Heart left ventricle (tissue), 16 donors: ENCODE measurements around the gene STXBP6. TPM values are rescaled to one million over a fixed set of nuclear protein-coding genes. Genes with fewer than 3 reads are reported as not detected.

Experiments
- ATAC-seq, 4 donors: fragments of 200-7000 bp; cut with Tn5 transposase; one replicate each; pipeline ENCODE4 v1.9.1; 2020 to 2022; ENCODE audit warnings: moderate library complexity in 4 of 4, mild to moderate bottlenecking in 3 of 4, moderate number of reproducible peaks in 1 of 4
- DNase-seq, 5 donors: peaks; one replicate each; pipeline ENCODE4 v3.0.0-alpha.2; 2020
- H3K27ac ChIP-seq, 12 donors: fragments of 200-600 bp; sonication (generic) in 4 of 12; one replicate each; pipeline versions ENCODE4 v1.5.0 to v1.8.0; 2016 to 2022; ENCODE audit warnings: mild to moderate bottlenecking in 2 of 12
- H3K27me3 ChIP-seq, 9 donors: fragments of 200-600 bp; sonication (generic) in 2 of 9; one replicate each; pipeline versions ENCODE4 v1.5.1 to v1.8.0; 2016 to 2022; ENCODE audit warnings: mild to moderate bottlenecking in 3 of 9
- H3K36me3 ChIP-seq, 9 donors: fragments of 200-600 bp; sonication (generic) in 2 of 9; one replicate each; pipeline versions ENCODE4 v1.5.0 to v1.8.0; 2018 to 2022; ENCODE audit warnings: mild to moderate bottlenecking in 2 of 9
- H3K4me1 ChIP-seq, 12 donors: fragments of 200-600 bp; sonication (generic) in 4 of 12; one replicate each; pipeline versions ENCODE4 v1.5.0 to v1.8.0; 2016 to 2022; ENCODE audit warnings: mild to moderate bottlenecking in 3 of 12
- H3K4me3 ChIP-seq, 12 donors: fragments of 200-600 bp; sonication (generic) in 4 of 12; one replicate each; pipeline versions ENCODE4 v1.5.0 to v1.8.0; 2017 to 2022; ENCODE audit warnings: mild to moderate bottlenecking in 9 of 12, moderate library complexity in 4 of 12
- H3K9me3 ChIP-seq, 12 donors: fragments of 200-600 bp; sonication (generic) in 4 of 12; one replicate each; pipeline versions ENCODE4 v1.5.0 to v1.8.0; 2016 to 2022; ENCODE audit warnings: mild to moderate bottlenecking in 1 of 12
- CTCF ChIP-seq, 12 donors: fragments of 200-600 bp; sonication (generic) in 4 of 12; IDR thresholded peaks; one replicate each; pipeline versions ENCODE4 v1.5.0 to v1.8.0; 2018 to 2022; ENCODE audit warnings: antibody characterized with exemption in 12 of 12, mild to moderate bottlenecking in 5 of 12
- POLR2A ChIP-seq, 2 donors: fragments of 450-650 bp; IDR thresholded peaks; one replicate each; pipeline ENCODE4 v1.6.1; 2017; ENCODE audit warnings: antibody characterized with exemption in 2 of 2, mild to moderate bottlenecking in 2 of 2, moderate library complexity in 2 of 2
- WGBS, 4 donors: extraction: QIAGEN DNeasy Blood & Tissue Kit in 2 of 4; methylation state at CpG; one replicate each; pipeline versions ENCODE4 v1.1.5 to v1.1.7; 2013 to 2018; 5-methylcytosine and 5-hydroxymethylcytosine counted together
- intact Hi-C, 10 donors: fragments of 100-400 bp; cut with DNase I; formaldehyde crosslinking; loops; one replicate each; pipeline versions ENCODE4 v1.11.1 to v1.14.2; 2022
- polyA plus RNA-seq, 2 donors: library from polyadenylated mRNA; stranded (reverse); fragments of 200-250 nt; gene quantifications; one replicate each; pipeline ENCODE4 v1.2.3, GENCODE V29; 2013
- total RNA-seq, 9 donors: library from RNA; depleted of rRNA in 2 of 9; stranded (reverse); fragments of >200 nt in 2 of 9; fragmentation: NEBNext Ultra II Directional in 3 of 9; extraction: Animal tissue kit (Norgen Biotek cat#: 25700) in 3 of 9; gene quantifications; one replicate each; pipeline versions ENCODE4 v1.1.0 to v1.2.4, GENCODE V29; 2016 to 2023
- donor health status: ischemic (EF 13 %, LVEDD 7.1; RV severe dilation, severe dysfunction).
- donor health status: healthy with polysubstance abuse.
- donor health status: DM: no; HTN: yes; CAD: no.
- donor health status: DM: no; HTN: no; CAD: no.
- donor health status: ischemic (EF 25% LVEDD 6.9; RV normal size, moderate dysfunction).
- donor health status: ischemic (EF 25% LVEDD 5.7; RV mildly dilated, moderate dysfunction).
- donor health status: healthy.
- donor health status: DM: yes; HTN: yes; CAD: no.
- donor health status: ischemic (EF 35%, LVEDD 5.7; RV mildly dilated, moderate dysfunction).
- donor health status: nonischemic (EF 11% LVEDD 7.7; RV severe dilation, severe dysfunction).
- donor health status: DM: yes; HTN: yes; CAD: no.
- donor health status: PGD.
- donor health status: ischemic (EF 29% LVEDD 5.4; RV normal size, mild dysfunction).
- donor health status: nonischemic (EF 23%, LVEDD 6.1; RV moderate dilation, normal function).

STXBP6 gene
- total and polyA plus RNA-seq, 11 donors, result 12.5 to 57.3 (median 23.7) TPM

GRCh38 chr14:24881116-24881893, 168.6 kb downstream of the STXBP6 start:
- Histone ChIP-seq H3K36me3 (no peaks in the 10 kb centered on the region), H3K9me3 (no peaks in the 10 kb centered on the region), H3K27ac (peak overlapping the region in 11 of 12 donors; percentile 40 to 81 (median 70)), H3K4me1 (peaks cover 9 to 63% (median 35%) of the 10 kb centered on the region in 12 donors), H3K27me3 (no peaks in the 10 kb centered on the region), H3K4me3 (no peak overlapping the region)
- intact Hi-C loops, result loop anchor here in 2 of 10 donors (5.0 kb wide), 2 partner anchors 64 to 121 kb away; no protein-coding TSS in a partner anchor
- TF ChIP-seq POLR2A (IDR thresholded peaks at IDR 0.05), result no peak
- TF ChIP-seq CTCF (IDR thresholded peaks at IDR 0.05), result no peak
- 81 to 98% (median 92%) methylated on average over 2 of the region's 2 CpGs for WGBS, 4 donors
- peak in 1 of 5 donors; percentile 11 for DNase-seq
- ATAC-seq, result peak; percentile 32 to 60 (median 52)

- Histone ChIP-seq H3K27me3 (no peaks in the 10 kb centered on the region), H3K4me1 (peaks cover 9 to 69% (median 40%) of the 10 kb centered on the region in 12 donors), H3K4me3 (no peak overlapping the region), H3K36me3 (no peaks in the 10 kb centered on the region), H3K9me3 (no peaks in the 10 kb centered on the region), H3K27ac (peak overlapping the region in 11 of 12 donors; percentile 40 to 81 (median 70))
- TF ChIP-seq POLR2A (IDR thresholded peaks at IDR 0.05) (no peak), CTCF (IDR thresholded peaks at IDR 0.05) (no peak)
- DNase-seq, result no peak
- peak in 3 of 4 donors; percentile 44 to 80 (median 76) for ATAC-seq
- intact Hi-C loops, result loop anchor here in 2 of 10 donors (5.0 kb wide), 2 partner anchors 63 to 122 kb away; no protein-coding TSS in a partner anchor
- 70 to 75% (median 73%) methylated on average over 4 of the region's 4 CpGs for WGBS, 4 donors
Observed at GRCh38 chr14:24880689-24881088, 169.3 kb downstream of the STXBP6 start.

- Histone ChIP-seq H3K9me3 (no peaks in the 10 kb centered on the region), H3K4me3 (no peak overlapping the region), H3K27ac (peak overlapping the region; percentile 33 to 81 (median 71)), H3K4me1 (peaks cover 9 to 78% (median 44%) of the 10 kb centered on the region in 12 donors), H3K27me3 (no peaks in the 10 kb centered on the region), H3K36me3 (no peaks in the 10 kb centered on the region)
- ATAC-seq, result peak; percentile 29 to 63 (median 56)
- TF ChIP-seq POLR2A (IDR thresholded peaks at IDR 0.05), result no peak
- TF ChIP-seq CTCF (IDR thresholded peaks at IDR 0.05), result no peak
- WGBS, 4 donors, result 50 to 61% (median 57%) methylated on average over 8 of the region's 8 CpGs
- DNase-seq, result peak in 1 of 5 donors; percentile 35
- intact Hi-C loops, result loop anchor here in 2 of 10 donors (5.0 kb wide), 2 partner anchors 63 to 122 kb away; no protein-coding TSS in a partner anchor
Observed at GRCh38 chr14:24879661-24880386, 170.1 kb downstream of the STXBP6 start.

GRCh38 chr14:24876996-24877395, 173.0 kb downstream of the STXBP6 start:
- DNase-seq, result no peak
- Histone ChIP-seq H3K27ac (peak overlapping the region in 5 of 12 donors; percentile 9 to 50 (median 42)), H3K4me1 (peaks cover 9 to 89% (median 50%) of the 10 kb centered on the region in 12 donors), H3K36me3 (no peaks in the 10 kb centered on the region), H3K9me3 (no peaks in the 10 kb centered on the region), H3K27me3 (no peaks in the 10 kb centered on the region), H3K4me3 (no peak overlapping the region)
- TF ChIP-seq CTCF (IDR thresholded peaks at IDR 0.05), result no peak
- TF ChIP-seq POLR2A (IDR thresholded peaks at IDR 0.05), result no peak
- intact Hi-C loops, result no loop called here
- no peak for ATAC-seq
- 52 to 67% (median 58%) methylated on average over 1 of the region's 1 CpG for WGBS, 4 donors
